ENCODE measurements around the gene MMP2.

MMP2 gene

GRCh38 chr16:55469821-55470532 lies 9.0 kb upstream of the MMP2 start:
- DNase-seq, result no peak

DNA sequence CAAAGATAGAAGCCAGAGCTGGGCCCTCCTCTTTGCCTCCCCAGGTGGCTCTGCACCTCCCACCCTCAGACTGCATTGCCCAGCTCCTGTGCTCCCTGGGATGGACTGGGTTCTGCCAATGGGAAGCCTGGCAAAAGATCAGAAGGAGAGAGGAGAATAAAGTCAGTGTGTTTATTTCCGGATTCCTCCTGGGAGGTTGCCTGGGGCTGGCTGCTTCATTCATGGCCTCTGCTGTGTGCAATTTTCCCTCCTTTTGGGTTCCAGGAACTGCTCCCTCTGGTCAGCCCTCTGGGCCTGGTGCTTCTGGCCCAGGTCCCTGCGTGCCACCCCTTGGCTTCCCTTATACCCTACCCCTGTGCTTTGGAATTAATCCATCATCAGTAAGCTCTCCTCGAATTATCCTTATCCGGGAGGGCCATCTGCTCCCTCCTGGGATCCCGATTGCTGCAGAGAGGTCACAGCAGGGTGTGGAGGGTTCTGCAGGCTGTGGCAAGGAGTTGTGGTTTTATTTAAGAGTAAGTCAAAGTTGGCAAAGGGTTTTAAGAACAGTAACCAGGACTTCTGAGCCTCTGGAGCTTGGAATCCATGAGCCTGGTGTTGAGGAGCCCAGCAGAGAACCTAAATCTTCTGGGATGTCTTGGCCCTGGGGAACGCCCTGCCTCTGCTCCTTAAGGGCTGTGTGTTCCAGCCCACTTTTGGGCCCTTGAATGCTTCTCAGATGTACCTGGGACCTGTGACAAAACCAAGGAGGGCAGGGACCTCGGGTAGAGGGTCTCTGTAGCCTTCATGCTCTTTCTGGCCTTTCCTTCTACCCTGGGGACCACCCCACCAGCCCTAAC lies 8.2 kb upstream of the MMP2 start:
- no peak for DNase-seq

DNA sequence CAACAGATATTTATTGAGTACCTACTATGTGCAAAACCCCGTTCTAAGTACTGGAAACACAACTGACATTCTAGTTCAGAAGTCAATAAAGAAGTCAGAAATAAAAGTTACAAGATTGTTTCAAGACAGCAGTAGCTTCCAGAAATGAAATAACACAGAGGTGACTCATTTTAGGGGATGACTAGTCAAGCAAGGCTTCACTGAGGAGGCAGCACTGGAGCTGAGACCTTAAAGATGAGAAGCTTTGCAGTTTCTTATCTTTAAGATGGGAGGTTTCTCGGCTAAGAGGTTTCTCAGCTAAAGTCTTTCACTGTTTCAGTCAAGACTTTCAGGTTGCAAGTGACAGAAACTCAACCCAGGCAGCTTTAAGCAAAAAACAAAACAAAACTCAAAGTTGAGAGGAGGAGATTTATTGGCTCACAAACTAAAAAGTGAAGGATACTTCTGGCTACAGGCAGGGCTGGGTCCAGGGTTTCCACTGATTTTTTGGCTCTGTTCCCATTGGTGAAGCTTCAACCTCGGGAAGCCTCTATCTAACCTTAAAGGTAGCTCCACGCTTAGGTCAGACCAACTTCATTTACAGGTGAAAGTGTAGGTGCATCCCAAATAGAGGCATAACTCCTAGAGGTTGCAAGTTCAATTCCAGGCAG lies 7.4 kb upstream of the MMP2 start:
- no peak for DNase-seq

- no peak for DNase-seq
These were observed 5.4 kb upstream of the MMP2 start for GRCh38 chr16:55473587-55473986.

- DNase-seq, result no peak
These were observed 4.2 kb upstream of the MMP2 start for GRCh38 chr16:55474821-55475220.

DNA sequence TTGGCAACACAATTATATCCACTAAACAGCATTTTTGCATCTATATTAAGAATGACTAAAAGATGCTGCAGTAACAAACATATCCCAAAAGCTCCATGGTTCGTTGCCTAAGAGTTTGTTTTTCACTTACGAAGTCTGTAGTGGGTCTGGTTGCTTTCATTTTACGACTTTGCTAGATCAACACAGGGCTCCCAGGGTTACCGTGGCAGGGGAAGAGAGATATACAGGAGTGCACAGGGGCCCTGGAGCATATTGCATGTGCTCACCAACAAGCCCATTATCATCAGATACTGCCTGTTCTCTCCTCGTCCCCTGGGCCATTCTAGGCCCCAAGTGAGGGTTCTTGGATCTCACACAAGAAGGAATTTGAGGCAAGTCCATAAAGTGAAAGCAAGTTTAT lies 3.1 kb upstream of the MMP2 start:
- DNase-seq, result no peak

GRCh38 chr16:55476625-55477533 lies 2.1 kb upstream of the MMP2 start:
- DNase-seq, result no peak

DNA sequence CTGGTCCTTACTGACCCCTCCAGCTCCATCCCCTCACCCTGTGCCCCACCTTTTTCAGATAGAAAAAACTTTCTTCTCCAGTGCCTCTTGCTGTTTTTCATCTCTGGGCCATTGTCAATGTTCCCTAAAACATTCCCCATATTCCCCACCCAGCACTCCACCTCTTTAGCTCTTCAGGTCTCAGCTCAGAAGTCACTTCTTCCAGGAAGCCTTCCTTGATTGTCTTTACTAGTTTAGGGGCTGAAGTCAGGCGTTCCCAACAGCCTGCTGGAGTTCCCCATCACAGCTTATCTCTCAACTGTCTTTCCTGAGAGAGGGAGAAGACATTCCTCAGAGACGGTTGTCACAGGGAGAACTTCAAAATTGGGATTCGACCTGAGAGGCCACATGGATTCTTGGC lies 1.3 kb upstream of the MMP2 start:
- no peak for DNase-seq

DNA sequence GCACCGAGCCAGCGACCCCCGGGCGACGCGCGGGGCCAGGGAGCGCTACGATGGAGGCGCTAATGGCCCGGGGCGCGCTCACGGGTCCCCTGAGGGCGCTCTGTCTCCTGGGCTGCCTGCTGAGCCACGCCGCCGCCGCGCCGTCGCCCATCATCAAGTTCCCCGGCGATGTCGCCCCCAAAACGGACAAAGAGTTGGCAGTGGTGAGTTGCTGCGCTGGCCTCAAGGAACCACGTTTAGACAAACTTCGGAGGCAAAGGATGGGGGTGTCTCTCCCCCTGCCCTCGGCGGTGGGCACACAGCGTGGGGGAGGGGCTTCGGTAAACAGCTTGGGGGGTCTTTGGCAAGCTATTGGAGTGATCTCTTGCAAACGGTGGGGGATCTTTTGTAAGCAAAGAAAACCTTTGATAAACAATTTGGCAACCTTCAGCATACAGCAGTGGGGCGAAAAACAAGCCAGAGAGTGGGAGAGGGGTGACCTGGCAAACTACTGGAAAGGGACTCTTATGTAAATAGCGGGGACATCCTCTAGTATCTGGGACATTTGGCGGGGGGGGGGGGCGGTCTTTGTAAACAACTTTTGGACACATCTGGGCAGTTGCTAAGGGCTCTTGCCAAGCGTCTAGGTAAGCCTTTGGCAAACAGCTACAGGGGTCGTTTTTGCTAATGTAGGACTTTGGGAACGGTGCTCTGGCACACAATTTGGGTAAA lies 587 bp downstream of the MMP2 start:
- peak; percentile 32 for DNase-seq

- peak; percentile 88 for DNase-seq
These were observed 1.2 kb downstream of the MMP2 start for GRCh38 chr16:55480228-55480655.

- DNase-seq, result no peak
These were observed 2.0 kb downstream of the MMP2 start for GRCh38 chr16:55481023-55481422.

DNA sequence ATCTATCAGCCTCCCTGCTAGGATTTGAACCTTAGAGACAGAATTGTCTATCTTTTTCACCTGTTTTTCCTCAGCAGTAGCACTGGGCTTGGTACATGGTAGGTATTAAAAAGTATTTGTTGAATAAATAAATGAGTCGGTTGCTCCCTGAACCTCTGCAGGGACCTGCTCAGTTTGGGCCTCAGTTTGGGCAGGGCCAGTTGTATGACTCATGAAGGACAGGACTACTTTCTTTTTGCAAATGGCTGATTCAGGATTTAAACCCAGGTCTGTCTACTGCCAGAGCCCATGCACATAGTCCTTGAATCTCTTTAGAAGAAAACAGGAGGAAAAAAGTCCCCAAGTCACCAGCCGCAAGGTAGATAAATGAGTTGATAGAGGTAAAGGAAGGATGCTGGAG lies 3.1 kb downstream of the MMP2 start:
- no peak for DNase-seq

- no peak for DNase-seq
These were observed 8.2 kb downstream of the MMP2 start for GRCh38 chr16:55487048-55487803.

GRCh38 chr16:55488306-55488705 lies 9.3 kb downstream of the MMP2 start:
- DNase-seq, result no peak

- DNase-seq, result no peak
These were observed 10.3 kb downstream of the MMP2 start for GRCh38 chr16:55489119-55489955.

GRCh38 chr16:55489956-55490265 lies 10.9 kb downstream of the MMP2 start:
- no peak for DNase-seq

DNA sequence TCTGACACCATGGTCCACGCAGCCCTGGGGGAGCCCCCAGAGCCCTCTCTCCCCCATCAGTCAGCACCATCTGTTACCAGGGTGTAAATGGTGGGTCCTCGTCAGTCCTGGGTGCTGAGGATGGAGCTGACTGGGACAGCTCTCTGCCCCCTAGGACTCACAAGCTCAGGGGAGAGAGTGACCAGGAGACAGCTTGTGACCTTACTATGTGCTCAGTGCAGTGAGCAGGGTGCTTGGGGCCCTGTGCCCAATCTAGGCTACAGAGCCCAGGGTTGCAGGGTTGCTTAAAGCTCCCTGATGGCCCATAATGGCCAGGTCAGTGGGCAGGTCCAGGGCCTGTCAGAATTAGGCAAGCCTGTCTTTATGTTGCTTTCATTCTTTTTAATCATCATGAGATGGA lies 11.3 kb downstream of the MMP2 start:
- no peak for DNase-seq

DNA sequence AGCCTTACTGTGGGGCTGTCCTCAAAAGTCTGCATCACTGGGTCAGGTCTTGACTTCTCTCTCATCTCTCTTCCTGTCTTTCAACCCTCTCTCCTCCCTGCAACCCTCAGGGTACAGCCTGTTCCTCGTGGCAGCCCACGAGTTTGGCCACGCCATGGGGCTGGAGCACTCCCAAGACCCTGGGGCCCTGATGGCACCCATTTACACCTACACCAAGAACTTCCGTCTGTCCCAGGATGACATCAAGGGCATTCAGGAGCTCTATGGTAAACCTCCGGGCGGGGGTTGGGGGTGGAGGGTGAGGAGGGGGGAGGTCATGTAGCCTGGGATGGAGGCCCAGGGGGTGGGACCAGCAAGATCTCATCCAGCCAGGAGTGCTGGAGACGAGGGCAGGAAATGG lies 12.7 kb downstream of the MMP2 start:
- DNase-seq, result no peak

- DNase-seq, result no peak
These were observed 13.9 kb downstream of the MMP2 start for GRCh38 chr16:55492756-55493380.

GRCh38 chr16:55494994-55495421 lies 16.0 kb downstream of the MMP2 start:
- DNase-seq, result peak; percentile 86
